Measurements from ENCODE around the gene PTBP1. TPM values are rescaled to one million over a fixed set of nuclear protein-coding genes. Genes with fewer than 3 reads are reported as not detected.

PTBP1 gene
- total RNA-seq, 1 donor from 2014 or later = 237 TPM

DNA sequence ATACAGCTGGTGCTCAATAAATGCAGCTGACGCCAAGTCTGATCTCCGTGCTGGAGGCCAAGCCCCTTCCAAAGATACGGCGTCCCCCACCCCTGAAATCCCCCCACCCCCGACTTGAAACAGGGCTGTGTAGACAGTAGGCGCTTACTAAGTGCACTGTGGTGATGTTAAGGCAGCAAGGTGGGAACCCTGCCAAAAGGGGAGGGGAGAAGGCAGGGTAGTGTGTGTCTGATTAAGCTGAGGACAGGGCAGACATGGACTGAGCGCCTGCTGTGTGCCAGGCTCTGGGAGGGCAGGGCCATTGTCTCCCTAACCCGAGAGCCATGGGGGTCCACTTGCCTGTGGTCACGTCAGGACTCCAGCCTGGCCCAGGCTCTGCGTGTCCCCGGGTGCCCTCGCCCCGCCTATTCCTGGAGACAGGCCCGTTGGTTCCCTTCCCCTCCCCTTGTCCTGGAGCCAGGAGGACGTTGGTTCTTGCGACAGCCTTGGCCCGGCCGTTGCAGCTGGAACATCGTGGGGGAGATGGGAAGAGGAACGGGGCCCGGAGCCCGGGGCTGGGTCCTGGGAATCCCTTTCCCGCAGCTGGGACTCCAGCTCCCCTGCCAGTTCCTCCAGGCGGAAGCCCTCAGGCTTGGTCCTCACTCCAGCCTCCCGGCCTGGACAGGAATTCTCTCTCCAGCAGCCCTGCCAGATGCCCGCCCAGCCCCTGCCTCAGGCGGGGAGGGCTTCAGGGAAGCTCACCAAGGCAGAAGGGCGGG is 53.1 kb downstream of the PTBP1 start:
- H3K36me3 Mint-ChIP-seq = no peaks in the 10 kb centered on the region
- H3K9me3 Mint-ChIP-seq = no peaks in the 10 kb centered on the region
- H3K27me3 ChIP-seq = peaks cover 10% of the 10 kb centered on the region

DNA sequence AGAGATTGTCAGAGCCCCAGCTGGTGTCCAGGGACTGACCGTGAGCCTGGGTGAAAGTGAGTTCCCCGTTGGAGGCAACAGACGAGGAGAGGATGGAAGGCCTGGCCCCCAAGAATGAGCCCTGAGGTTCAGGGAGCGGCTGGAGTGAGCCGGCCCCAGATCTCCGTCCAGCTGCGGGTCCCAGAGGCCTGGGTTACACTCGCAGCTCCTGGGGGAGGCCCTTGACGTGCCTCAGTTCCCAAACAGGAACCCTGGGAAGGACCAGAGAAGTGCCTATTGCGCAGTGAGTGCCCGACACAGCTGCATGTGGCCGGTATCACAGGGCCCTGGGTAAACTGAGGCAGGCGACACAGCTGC is 53.7 kb downstream of the PTBP1 start:
- peak overlapping the region; percentile 47 for H2AFZ ChIP-seq (replicated peaks)
- H3K27me3 ChIP-seq = peaks cover 7% of the 10 kb centered on the region
- no peak overlapping the region for H3K4me2 ChIP-seq
- Mint-ChIP-seq H3K9me3 (no peaks in the 10 kb centered on the region), H3K27me3 (ENCODE audit: insufficient read depth, low read depth) (peaks cover 17% of the 10 kb centered on the region), H3K36me3 (no peaks in the 10 kb centered on the region), H3K4me3 (peak overlapping the region; percentile 41), H3K4me1 (no peaks in the 10 kb centered on the region), H3K27ac (no peak overlapping the region)
- H3K9me3 ChIP-seq (ENCODE audit: low read depth) = no peaks in the 10 kb centered on the region
- TF ChIP-seq, protein P1, sequence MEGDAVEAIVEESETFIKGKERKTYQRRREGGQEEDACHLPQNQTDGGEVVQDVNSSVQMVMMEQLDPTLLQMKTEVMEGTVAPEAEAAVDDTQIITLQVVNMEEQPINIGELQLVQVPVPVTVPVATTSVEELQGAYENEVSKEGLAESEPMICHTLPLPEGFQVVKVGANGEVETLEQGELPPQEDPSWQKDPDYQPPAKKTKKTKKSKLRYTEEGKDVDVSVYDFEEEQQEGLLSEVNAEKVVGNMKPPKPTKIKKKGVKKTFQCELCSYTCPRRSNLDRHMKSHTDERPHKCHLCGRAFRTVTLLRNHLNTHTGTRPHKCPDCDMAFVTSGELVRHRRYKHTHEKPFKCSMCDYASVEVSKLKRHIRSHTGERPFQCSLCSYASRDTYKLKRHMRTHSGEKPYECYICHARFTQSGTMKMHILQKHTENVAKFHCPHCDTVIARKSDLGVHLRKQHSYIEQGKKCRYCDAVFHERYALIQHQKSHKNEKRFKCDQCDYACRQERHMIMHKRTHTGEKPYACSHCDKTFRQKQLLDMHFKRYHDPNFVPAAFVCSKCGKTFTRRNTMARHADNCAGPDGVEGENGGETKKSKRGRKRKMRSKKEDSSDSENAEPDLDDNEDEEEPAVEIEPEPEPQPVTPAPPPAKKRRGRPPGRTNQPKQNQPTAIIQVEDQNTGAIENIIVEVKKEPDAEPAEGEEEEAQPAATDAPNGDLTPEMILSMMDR (IDR thresholded peaks at IDR 0.05) = no peak
- TF ChIP-seq EZH2 (IDR thresholded peaks at IDR 0.05) (no peak), EZH2phosphoT487 (IDR thresholded peaks at IDR 0.05) (no peak)
- H3F3A ChIP-seq (ENCODE audit: low read depth) = peaks cover 15% of the 10 kb centered on the region
- no peaks in the 10 kb centered on the region for H3K36me3 ChIP-seq
- no peaks in the 10 kb centered on the region for H4K20me1 ChIP-seq (ENCODE audit: low read depth)
- H3K27ac ChIP-seq = no peak overlapping the region
- no peaks in the 10 kb centered on the region for H3K79me2 ChIP-seq (ENCODE audit: low read depth)
- no peak for DNase-seq (ENCODE audit: low spot score)
- no peak overlapping the region for H3K9ac ChIP-seq
- H3K4me1 ChIP-seq = no peaks in the 10 kb centered on the region
- no peak overlapping the region for H3K4me3 ChIP-seq

More for the DNA sequence above, 53.1 kb downstream of the PTBP1 start:
- H3K27ac Mint-ChIP-seq = no peak overlapping the region
- no peak overlapping the region for H3K4me2 ChIP-seq
- no peak overlapping the region for H3K4me3 ChIP-seq
- peaks cover 4% of the 10 kb centered on the region for H3K4me1 Mint-ChIP-seq
- no peaks in the 10 kb centered on the region for H3K4me1 ChIP-seq
- no peaks in the 10 kb centered on the region for H4K20me1 ChIP-seq (ENCODE audit: low read depth)
- H3K9me3 ChIP-seq (ENCODE audit: low read depth) = no peaks in the 10 kb centered on the region
- no peaks in the 10 kb centered on the region for H3K36me3 ChIP-seq
- H3K27ac ChIP-seq = no peak overlapping the region
- H3K4me3 Mint-ChIP-seq = peak overlapping the region; percentile 41
- peak; percentile 51 for DNase-seq (ENCODE audit: low spot score)
- H3F3A ChIP-seq (ENCODE audit: low read depth) = peaks cover 15% of the 10 kb centered on the region
- no peaks in the 10 kb centered on the region for H3K79me2 ChIP-seq (ENCODE audit: low read depth)
- TF ChIP-seq, protein P1 (IDR thresholded peaks at IDR 0.05) = no peak
- no peak for TF ChIP-seq EZH2 (IDR thresholded peaks at IDR 0.05)
- no peak overlapping the region for H3K9ac ChIP-seq
- H2AFZ ChIP-seq (replicated peaks) = peak overlapping the region; percentile 47
- H3K27me3 Mint-ChIP-seq (ENCODE audit: insufficient read depth, low read depth) = peaks cover 21% of the 10 kb centered on the region

DNA sequence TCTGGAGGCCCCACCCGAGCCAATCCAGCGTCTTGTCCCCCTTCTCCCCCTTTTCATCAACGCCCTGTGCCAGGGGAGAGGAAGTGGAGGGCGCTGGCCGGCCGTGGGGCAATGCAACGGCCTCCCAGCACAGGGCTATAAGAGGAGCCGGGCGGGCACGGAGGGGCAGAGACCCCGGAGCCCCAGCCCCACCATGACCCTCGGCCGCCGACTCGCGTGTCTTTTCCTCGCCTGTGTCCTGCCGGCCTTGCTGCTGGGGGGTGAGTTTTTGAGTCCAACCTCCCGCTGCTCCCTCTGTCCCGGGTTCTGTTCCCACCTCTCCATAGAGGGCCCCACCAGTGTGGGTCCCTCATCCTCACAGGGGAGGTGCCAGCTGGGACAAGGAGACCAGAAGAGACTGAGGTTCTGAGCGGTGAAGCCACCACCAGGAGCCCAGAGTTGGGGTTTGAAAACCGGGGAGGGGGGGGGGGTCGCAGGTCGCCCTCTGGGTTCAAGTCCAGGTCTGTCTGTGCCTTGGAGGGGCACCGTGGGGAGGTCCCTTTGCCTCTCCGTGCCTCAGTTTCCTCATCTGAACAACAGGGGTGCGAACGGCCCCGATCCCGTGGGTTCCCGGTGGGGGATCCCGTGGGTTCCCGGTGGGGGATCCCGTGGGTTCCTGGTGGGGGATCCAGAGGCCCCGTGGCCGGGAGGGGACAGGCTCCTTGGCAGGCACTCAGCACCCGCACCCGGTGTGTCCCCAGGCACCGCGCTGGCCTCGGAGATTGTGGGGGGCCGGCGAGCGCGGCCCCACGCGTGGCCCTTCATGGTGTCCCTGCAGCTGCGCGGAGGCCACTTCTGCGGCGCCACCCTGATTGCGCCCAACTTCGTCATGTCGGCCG is 55.1 kb downstream of the PTBP1 start, which contains the start of gene ELANE:
ELANE (plus strand) TSS at position 168 of the 878 bp plus-strand sequence; CDS start at position 194, 26 bp downstream.
- Histone ChIP-seq H4K20me1 (ENCODE audit: low read depth) (no peaks in the 10 kb centered on the region), H2AFZ (replicated peaks) (no peak within 1 kb of the TSS), H3K4me1 (no peaks in the 10 kb centered on the region), H3K9me3 (ENCODE audit: low read depth) (no peaks in the 10 kb centered on the region), H3K79me2 (ENCODE audit: low read depth) (no peaks in the 10 kb centered on the region), H3K27ac (no peak within 1 kb of the TSS), H3F3A (ENCODE audit: low read depth) (peaks cover 15% of the 10 kb centered on the region), H3K4me2 (no peak within 1 kb of the TSS), H3K9ac (no peak within 1 kb of the TSS), H3K27me3 (no peaks in the 10 kb centered on the region), H3K4me3 (no peak within 1 kb of the TSS), H3K36me3 (no peaks in the 10 kb centered on the region)
- Mint-ChIP-seq H3K4me3 (no peak within 1 kb of the TSS), H3K36me3 (no peaks in the 10 kb centered on the region), H3K27me3 (ENCODE audit: insufficient read depth, low read depth) (peaks cover 11% of the 10 kb centered on the region), H3K27ac (no peak within 1 kb of the TSS), H3K9me3 (no peaks in the 10 kb centered on the region), H3K4me1 (no peaks in the 10 kb centered on the region)
- no peak for DNase-seq (ENCODE audit: low spot score)
- TF ChIP-seq, protein P1 (IDR thresholded peaks at IDR 0.05) = no peak
- TF ChIP-seq EZH2phosphoT487 (IDR thresholded peaks at IDR 0.05) (no peak), EZH2 (IDR thresholded peaks at IDR 0.05) (no peak)

All from neural progenitor cell (in vitro differentiated cells).